H4 (cell line): ENCODE measurements around the gene MPP3. TPM values are rescaled to one million over a fixed set of nuclear protein-coding genes. Genes with fewer than 3 reads are reported as not detected.
"Not testable (repeated sequence)": the region's sequence is repeated elsewhere in the genome, so short reads cannot be mapped to it uniquely, and the experiment has no call there.

Source experiments
- DNase-seq: peaks from one replicate; pipeline ENCODE4 v3.0.0-alpha.2; 2015; ENCODE audit warnings: low spot score
- total RNA-seq: library from RNA; depleted of rRNA; stranded (reverse); fragments of >200 nt; shearing (Covaris generic); gene quantifications from 2 replicates; pipeline ENCODE4 v1.2.3, GENCODE V29; 2014

Gene MPP3
- total RNA-seq, 1 experiment from 2014 or later: 4.0 TPM

DNA sequence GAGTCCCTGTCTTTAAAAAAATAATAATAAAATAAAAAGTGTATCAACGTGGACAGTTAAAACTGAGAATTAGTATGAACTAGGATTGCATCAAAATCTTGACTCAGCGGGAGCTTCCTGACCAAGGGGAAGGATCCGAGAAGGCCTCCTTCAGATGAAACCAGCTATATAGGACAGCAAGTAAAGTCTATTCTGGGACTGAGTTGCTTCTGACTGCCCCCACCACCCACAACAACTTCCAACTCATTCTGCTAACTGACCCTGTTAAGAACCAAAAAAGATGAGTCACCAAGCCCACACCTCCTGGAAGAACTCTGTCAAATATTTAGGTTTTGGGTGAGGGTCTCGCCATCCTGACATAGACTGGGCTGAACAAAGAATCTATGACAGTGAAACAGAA lies 24.9 kb downstream of the MPP3 start:
- no peak for DNase-seq

DNA sequence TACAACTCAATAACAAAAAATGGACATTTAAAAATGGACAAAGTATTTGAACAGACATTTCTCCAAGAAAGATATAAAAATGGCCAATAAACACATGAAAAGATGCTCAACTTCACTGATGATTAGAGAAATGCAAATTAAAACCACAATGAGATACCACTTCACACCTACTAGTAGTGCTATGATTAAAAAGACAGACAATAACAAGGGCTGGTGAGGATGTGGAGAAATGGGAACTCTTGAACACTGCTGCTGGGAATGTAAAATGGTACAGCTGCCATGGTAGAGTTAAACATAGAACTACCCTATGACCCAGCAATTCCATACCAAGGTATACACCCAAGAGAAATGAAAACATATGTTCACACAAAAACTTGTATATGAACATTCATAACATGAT lies 27.8 kb downstream of the MPP3 start:
- DNase-seq: no peak

DNA sequence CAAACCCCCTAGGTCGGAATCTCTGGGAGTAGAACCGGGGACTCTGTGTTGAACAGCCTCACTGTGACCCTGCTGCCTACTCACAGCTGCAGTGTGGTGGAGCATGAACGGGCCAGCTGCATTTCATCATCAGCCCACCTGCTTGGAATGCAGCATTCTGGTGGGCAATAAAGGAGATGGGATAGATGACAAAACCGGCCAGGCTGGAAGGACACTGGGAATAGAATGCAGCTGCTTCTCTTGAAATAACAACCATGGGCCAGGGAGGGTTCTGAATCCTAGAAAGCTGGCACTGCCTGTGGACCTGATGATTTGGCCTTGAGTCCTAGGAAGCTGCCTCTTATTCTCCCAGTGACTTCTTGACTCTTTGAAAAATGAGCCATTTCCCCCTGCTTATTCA lies 29.2 kb downstream of the MPP3 start:
- DNase-seq: no peak

DNA sequence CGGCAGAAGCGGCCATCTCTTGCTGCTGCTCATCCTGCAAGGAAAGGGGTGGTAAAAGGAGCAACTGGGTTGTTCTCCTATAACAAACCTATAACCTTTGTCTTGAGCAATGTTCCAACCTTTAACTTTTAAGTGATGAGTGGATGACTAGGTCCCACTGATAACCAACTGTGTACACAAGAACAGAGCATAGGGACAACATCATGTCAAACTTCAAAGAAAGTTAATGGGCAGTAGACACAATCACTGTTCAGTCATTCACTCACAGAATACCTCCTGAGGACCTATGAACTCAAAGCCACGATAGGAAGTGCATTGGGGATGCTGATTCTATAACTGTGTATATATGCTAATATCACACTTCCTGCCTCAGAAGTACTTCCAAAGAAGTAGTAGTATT lies 31.1 kb downstream of the MPP3 start:
- no peak for DNase-seq

DNA sequence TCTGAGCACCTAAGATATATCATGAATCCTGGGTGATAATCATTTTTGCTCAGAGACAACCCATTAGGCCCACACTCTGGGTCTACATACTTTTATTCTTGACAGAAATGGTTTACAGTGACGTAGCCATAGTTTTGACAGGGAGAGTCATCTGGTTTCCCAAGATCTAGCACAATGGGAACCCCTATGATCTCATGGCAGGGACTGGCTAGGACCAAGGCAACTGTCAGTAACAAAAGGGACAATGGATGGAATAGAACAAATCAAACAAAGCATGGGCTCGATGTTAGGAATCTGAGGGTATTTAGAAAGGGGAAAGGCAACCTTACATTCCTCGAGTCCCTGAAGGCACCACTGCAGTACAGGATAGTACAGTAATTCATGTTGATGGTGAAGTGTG lies 32.2 kb downstream of the MPP3 start:
- DNase-seq: no peak

DNA sequence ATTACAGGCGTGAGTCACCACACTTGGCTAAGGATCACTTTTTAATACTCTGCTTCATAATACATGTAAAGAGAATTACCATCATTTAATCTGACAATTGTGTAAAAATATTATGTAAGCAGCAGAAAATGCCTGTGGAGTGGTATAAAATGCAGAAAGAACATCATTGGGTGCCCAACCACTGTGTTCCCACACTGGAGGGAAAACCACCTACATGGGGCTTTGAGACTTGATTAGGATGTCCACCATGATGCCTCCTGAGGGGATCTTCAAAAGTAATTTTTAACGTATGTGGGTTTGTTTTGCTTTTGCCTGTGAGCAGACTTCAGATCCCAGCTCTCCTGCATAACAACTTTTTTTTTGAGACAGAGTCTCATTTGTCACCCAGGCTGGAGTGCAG lies 33.9 kb downstream of the MPP3 start:
- DNase-seq: no peak

DNA sequence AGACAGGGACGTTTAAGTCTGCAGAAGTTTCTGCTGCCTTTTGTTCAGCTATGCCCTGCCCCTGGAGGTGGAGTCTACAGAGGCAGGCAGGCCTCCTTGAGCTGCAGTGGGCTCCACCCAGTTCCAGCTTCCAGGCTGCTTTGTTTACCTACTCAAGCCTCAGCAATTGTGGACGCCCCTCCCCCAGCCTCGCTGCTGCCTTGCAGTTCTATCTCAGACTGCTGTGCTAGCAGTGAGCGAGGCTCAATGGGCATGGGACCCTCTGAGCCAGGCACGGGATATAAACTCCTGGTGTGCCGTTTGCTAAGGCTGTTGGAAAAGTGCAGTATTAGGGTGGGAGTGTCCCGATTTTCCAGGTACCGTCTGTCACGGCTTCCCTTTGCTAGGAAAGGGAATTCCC lies 34.9 kb downstream of the MPP3 start:
- not testable (repeated sequence) for DNase-seq

DNA sequence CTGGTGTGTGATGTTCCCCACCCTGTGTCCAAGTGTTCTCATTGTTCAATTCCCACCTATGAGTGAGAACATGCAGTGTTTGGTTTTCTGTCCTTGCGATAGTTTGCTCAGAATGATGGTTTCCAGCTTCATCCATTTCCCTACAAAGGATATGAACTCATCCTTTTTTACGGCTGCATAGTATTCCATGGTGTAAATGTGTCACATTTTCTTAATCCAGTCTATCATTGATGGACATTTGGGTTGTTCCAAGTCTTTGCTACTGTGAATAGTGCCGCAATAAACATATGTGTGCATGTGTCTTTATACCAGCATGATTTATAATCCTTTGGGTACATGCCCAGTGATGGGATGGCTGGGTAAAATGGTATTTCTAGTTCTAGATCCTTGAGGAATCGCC lies 40.3 kb downstream of the MPP3 start:
- DNase-seq: not testable (repeated sequence)

DNA sequence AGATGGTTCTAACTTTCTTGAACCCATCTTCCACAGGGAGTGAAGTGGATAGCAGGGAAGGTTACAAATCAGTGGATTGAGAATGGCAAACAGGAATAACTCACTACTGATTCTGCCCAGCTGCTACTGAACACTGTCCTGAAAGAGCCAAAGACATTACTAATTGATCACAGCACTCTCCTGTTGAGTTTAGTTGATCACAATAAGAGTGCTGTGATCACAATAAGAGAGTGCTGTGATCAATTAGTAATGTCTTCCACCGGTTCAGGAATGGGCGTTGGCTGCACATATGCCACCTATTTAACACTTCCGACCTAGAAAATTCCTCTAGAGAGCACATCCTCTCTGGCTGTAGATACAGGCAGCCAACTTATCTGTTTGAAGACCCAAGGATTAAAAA lies 41.4 kb downstream of the MPP3 start:
- peak; percentile 48 for DNase-seq

DNA sequence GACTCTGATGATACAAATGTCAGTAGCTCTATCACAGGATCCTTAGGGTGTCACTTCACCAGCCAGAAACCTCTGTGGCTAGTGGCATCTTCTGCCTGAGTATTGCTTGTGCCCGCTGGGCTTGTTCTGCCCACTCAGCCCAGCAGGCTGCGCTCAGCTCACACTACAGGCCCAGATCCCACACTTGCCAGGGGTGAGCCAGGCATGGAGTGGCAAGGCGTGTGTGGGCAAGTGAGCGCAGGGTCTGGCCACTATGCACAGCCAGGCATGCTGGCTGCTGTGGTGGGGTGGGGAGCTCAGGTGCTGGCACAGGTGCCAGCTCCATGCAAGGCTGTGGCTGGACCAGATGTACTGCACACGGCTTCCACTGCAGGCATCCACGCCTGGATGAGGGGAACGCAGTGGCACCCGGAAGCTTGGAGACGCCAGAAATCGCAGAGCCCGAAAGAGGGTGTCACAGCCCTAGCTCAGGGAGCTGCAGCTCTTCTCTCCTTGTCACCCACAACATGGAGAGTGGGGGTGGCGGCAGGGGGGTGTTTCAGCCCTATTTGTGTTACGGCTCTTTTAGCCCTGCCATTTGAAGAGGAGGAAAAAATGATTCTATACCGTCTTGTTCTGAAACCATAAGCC lies 42.5 kb downstream of the MPP3 start:
- DNase-seq: no peak

DNA sequence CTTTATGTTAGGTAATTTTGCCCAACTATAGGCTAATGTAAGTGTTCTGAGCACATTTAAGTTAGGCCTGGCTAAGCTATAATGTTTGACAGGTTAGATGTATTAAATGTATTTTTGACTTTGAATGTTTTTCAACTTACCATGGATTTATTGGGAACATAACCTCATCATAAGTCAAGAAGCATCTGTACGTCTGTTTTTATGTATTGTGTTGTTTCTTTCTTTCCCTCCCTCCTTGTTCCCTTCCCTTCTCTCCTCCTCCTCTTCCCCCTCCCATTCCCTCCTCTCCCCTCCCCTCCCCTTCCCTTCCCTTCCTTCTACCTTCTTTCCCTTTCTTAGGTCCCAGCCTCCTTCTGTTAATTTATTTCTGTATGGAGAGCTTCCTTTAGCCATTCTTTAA lies 43.5 kb downstream of the MPP3 start:
- no peak for DNase-seq

DNA sequence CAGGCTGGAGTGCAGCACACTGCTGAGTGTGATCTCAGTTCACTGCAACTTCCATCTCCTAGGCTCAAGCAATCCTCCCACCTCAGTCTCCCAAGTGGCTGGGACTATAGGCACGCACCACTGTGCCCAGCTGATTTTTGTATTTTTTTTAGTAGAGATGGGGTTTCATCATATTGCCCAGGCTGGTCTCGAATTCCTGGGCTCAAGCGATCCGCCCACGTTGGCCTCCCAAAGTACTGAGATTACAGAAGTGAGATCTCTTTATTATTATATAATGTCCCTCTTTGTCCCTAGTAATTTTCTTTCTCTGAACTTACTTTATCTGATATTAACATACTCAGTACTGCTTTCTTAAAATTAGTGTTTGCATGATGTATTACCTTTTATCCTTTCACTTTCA lies 44.4 kb downstream of the MPP3 start:
- no peak for DNase-seq

DNA sequence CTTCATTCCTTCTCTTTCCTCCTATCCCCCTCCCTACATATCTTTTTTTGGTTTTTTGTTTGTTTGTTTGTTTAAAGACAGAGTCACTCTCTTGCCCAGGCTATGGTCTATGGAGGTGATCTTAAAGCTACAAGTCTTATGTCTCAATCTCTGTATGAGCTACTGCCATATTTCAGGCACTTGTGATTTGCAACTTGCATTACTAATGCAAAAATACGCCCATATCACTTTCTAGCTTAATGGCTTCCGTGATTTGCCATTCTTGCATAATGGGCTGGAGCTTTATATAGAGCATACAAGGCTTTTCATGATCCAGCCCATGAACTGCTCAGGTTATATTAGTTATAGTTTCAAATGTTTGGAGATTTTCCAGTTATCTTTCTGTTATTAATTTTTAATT lies 45.2 kb downstream of the MPP3 start:
- no peak for DNase-seq

DNA sequence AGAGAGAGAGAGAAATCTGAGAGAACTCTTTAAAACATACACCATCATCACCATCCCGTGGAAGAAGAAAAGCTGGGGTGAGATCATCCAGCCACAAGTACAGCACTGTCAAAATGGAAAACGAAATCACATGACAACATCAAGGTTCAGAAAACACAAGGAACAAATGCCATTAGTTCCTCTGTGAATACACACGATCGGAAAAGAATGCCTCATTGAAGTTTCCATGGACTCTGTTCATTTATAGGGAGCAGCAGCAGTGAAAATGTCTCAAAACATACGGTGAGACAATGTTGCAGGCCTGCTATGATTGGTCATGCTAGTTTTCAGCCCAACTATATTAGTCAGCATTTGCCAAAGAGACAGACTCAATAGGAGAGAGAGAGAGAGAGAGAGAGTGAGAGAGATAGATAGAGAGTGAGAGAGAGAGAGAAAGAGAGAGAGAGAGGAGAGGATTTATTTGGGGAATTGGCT lies 48.3 kb downstream of the MPP3 start:
- DNase-seq: no peak

DNA sequence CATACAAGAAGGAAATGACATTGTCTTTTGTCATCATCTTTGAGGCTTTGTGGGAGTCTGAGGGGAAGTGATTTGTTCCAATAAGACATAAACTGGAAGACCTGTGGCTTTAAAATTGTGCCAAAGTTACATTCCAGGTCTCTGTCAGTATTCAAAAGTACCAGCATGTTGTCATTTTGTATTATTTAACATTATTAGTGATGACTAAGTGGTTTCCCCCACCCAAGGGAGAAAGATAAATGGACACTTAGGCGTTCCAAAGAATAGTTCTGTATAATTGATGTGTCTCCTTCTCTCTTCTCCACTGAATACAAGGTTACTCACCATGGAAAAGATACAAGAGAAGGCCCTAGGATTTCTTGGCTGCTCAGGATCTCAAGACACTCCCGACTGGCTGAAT lies 48.9 kb downstream of the MPP3 start:
- no peak for DNase-seq

DNA sequence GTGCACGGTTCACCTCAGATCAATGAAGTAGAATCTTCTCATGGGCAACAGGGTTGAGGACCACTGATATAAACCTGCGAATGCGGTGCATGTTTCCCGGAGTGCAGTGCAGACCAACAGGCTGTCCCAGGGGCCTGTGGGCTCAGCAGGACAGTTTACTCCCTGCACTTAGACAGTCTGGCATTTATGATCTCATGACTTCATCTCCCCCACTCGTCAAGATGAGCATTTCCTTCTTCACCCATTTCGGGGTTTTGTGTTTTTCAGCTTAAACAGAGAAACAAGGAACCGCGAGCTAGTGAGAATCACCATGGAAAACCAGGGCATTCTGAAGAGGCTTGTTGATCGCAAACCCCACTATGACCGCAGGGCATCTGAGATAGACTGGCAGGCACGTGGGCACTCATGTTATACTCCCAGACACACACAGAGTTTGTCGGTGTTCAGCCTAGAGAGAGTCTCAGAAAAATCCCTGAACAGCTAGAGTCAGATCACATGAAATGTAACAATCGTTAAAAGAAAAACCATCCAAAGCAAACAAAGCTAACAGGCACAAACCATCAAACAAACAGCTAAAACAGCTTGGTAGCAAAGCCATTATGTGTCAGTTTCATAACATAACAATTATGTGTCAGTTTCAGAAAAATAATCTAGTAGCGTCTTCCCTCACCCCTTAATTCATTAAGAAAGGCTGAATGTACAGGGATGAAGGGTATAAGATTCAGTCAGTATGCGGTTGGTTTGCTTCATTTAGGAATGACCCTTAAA lies 49.8 kb downstream of the MPP3 start:
- DNase-seq: no peak

DNA sequence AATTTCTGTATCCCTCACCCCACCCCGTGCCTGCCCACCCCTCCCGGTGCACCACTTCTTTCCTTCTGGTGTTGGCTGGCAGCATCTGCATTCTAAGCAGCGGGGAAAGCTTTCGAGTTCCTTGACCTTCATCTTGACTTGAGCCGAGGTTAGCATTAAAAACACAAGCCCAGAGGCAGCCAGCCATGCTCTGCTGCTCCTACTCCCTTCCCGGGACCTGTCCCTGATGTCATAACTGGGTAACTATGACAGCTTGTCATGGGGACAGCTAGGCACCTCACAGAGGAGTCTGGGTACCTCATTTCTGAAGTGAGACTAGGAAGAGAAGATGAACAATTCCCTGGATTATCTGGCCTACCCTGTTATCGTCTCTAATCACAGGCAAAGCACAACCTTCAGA lies 52.8 kb downstream of the MPP3 start, which contains the start of gene CFAP97D1:
Gene CFAP97D1 (plus strand): TSS at position 301 of the 400 bp plus-strand sequence. CDS start 28 bp downstream, at position 329.
- no peak for DNase-seq

DNA sequence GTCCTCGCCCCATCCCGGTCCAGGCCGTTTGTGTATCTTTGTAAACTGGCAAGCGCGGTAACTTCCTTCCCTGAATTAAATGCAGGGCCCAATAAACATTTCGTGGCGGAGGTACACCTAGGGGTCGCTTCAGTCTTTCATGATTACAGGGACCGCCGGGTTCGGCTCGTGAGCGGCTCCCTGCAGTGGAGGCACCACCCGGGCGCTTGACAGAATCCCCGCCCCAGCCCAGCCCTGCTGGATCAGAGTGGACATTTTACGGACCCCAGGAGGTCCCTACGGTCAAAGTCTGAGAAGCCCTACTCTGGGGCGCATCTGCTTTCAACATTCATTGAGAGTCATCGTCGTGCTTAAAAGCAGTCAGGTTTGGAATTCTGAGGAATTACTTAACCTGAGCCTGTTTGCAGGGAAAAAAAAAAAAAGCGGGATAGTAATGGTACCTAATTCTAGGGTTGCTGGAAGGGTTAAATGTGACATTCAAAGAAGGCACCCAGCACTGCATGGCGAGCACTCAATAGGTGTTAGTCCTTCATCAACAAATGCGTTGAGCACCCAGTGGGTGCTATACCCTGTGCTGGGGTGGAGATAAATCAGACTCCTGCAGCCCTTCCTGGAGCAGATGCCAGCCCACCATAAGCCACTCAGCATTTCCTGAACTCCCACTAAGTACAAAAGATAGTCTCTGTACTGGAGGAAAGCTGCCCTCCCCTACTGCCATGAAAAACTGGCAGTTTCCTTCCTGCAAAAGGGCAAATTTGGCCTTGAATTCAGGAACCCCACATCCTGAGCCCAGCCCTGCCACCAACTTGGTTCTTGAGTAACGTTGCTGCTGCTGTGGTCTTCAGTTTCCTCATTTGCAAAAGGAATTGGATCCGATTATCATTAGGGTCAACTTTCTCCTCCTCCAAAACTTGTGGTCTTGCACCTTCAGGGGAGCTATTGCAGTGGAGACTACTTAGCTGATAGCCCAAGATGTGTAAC lies 53.5 kb downstream of the MPP3 start:
- DNase-seq: no peak

DNA sequence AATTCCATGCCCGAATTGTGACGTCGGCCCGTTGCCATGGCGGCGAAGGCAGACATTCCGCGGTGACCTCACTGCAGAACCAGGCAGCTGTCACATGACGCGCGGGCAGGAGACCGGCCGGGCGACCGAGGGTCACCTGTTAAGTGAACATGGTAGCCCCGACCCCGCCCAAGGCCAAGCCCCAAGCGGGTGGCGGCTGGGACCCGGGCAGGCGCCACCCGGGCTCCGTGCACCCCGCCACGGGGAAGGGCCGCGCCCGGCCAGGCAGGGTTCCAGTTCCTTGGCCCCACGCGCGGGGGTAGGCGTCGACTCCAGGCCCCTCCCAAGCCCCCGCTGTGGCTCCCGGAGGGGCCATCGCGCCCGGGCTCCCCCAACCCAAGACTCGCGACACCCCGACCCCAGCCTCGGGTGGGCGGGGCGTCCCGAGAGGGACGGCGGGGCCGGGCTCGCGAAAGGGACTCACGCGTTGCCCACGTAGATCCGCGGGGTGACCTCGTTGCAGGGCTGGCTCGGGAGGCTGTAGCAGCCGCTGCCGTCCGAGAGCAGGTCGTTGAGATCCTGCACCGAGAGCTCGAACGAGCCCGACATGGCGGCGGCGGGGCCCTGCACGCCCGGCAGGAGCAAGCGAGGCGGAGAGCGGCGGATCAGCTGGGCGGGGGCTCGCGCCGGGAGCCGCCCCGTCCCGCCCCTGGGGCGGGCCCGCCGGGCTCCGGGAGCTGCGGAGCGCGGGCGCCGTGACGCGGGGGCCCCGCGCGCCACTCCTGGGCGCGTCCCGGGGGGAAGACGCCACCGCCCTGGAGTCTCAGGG lies 54.4 kb downstream of the MPP3 start, which contains the start of gene DUSP3:
Gene DUSP3 (minus strand): TSS at position 641 of the 808 bp plus-strand sequence. CDS start 53 bp downstream, at position 588.
- peak; percentile 94 for DNase-seq

DNA sequence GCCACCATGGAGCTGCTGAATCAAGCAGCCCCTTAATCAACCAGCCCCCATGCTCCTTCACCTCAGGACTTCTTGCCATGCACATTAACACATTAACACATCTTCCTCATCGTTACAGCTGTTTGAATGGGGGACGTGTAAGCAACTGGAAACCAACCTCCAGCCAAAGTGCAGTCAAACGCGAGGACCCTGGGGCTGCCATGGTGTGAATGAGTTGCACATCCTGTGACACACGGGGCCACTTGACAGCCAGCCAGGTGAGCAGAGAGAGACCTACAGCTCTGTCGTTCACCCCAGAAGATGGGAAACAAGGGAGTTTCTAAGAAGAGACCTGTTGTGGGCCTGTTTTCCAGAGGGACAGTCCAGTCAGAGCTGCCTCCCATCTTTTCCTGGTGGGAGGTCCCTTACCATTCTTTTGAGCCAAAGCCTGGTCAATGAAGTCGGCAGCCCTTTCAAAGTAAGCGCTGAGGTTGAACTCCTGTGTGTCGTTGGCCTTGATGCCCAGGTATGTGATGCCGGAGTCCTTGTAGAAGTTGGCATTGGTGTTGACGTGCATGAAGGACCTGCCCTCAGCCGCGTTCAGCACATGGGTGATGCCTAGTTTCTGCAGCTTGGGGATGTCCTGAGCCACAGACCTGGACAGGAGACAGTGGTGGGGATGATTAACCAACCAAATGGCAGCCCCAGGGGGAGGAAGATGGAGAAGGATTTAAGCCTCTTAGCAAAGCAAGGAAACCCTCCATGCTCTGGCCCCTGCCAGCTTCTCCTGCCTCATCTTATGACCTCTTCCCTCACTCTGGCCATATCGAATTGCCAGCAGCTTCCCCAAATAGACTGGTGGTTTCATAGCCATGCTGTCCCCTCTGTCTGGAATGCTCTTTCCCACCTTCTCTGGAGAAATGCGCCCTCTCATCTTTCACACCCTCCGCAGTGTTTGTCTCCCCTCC lies 58.4 kb downstream of the MPP3 start:
- no peak for DNase-seq
